GM18526 (cell line): ENCODE measurements around the gene GRID1.

Experiments
- POLR2A ChIP-seq: IDR thresholded peaks from 3 replicates; pipeline ENCODE4 v1.6.1; 2011; ENCODE audit not compliant: insufficient read length; ENCODE audit errors: extremely low read depth

Gene GRID1

DNA sequence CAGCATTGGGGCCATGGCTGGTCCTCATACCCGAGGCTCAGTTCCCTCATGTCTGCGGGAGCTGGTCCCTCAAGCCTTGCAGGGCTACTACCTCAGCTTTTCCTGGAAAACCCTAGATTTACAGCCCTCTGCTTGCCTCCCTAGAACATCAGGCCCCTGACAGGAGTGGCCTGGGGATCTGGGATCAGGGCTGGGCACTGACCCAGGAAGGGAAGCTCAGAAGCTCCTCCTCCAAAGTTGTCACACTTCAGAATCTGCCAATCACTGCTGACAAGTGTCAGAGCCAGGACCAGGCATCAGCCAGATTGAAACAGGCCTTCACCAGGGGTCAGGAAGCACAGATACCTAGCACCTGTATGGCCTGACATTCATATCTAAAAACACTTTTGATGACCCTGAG lies 115.2 kb downstream of the GRID1 start:
- TF ChIP-seq POLR2A: no peak

DNA sequence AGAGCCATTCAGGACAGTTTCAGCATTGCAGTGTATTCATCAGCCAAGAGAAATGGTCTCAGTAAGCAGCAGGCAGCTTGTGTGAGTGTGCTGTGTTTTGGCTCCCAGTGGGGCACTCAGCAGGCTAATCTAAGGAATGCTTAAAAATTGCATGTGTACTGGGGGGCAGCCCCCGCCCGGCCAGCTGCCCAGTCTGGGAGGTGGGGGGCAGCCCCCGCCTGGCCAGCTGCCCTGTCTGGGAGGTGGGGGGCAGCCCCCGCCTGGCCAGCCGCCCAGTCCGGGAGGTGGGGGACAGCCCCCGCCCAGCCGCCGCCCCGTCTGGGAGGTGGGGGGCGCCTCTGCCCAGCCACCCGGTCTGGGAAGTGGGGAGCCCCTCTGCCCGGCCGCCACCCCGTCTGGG lies 116.2 kb downstream of the GRID1 start:
- no peak for TF ChIP-seq POLR2A

DNA sequence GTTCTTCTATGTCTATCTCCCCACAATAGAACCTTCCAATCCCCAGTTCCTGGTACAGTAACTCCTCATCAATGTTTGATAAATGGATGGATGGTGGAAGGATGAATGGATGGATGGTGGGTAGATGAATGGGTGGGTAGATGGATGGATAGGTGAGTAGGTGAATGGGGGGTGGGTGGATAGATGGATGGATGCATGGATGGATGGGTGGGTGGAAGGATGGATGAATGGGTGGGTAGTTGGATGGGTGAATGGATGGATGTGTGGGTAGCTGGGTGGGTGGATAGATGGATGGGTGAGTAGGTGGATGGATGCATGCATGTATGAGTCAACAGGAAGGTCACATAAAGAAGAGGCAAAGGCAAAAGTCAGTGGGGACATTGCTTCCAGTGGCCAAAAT lies 116.8 kb downstream of the GRID1 start:
- no peak for TF ChIP-seq POLR2A

DNA sequence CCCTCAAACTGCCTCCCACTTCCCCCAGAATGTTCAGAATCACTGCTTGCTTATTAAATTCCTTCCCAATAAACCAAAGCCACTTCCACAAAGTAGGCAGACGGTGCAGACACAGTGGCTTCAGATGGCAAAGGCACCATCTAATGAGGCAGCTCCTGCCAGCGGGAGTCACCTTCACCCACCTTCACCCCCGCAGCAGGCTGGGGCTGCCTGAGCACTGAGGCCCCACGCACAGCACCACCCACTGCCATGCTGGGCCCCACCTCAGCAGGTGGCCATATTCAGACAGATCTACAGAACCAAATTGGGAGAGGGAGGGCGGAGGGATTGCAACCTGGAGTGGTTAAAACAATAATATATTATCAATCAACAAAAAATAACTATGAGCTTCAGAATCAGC lies 118.5 kb downstream of the GRID1 start:
- TF ChIP-seq POLR2A: no peak

DNA sequence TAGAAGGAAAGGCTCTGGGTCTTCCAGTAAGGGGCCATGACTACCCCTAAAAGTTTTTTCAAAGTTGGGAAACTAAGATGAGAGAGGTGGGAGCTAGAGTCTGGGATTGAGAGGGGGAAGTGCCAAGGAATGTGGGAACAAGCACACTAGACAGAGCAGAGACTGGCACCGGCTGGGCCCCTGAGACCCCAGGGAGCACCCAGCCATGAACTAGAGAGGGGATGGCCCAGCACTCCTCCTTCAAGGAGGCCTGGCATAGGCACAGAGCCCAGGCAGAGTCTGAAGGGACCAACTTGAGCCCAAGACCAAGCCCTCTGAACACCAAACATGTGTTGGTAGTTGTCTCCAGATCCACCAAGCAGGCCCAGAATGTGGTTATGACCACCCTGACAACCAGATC lies 119.0 kb downstream of the GRID1 start:
- TF ChIP-seq POLR2A: no peak

DNA sequence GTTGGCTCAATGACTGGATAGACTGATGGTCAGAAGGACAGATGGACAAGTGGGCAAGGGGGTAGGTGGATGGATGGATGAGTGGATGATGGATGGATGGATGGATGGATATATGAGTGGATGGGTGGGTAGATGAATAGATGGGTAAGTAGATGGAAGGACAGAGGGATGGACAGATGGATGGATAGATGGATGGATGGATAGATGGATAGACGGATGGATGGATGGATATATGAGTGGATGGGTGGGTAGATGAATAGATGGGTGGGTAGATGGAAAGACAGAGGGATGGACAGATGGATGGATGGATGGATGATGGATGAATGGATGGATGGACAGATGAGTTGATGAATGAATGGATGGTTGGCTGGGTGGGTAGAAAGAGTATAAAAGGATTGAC lies 119.5 kb downstream of the GRID1 start:
- no peak for TF ChIP-seq POLR2A

DNA sequence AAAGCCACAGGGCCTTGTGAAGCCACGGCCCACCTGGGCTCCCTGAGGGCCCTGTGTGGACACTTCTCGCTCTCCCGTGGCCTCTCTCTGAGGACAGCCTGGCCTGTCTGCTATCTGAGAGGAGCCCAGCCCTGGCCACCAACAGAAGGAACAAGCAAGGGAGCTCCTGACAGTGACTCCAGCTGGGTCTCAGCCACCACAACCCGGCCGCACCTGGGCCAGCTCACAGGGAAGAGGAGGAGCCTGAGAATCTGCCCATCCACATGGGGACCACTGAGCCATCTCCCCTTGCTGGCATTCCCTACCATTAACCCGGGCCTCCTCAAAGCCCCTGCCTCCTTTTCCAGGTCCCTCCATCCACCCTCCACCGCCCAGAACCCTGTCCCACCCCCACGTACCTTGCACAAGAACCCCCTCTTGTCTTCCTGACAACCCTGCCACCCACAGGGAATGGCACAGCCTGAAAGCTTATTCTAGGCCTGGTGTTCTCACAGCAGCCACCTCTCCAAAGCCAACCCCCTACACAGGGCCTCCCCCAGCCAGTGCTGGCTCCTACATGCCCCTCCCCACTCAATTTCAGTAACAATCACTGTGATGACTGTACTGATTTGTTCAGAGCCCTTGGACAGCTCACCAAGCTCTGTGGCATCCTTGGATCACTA lies 120.2 kb downstream of the GRID1 start:
- TF ChIP-seq POLR2A: no peak

DNA sequence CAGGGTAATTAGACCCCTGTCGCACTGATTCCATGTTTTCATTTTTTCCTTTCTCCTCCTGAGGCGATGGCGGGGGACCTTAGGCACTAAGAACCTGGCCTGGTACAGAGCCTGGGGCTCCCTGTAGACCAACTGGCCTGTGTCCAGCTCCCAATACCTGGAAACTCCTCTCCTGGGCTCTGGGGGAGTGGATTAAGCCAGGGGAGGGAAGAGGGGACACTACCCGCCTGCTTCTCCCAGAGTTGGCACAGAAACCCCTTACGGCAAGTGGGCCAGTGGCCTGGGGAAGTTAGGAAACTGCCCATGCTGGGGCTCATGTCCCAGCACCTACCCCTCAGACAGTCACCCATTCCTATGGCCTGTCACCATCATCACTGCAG lies 121.6 kb downstream of the GRID1 start:
- no peak for TF ChIP-seq POLR2A

DNA sequence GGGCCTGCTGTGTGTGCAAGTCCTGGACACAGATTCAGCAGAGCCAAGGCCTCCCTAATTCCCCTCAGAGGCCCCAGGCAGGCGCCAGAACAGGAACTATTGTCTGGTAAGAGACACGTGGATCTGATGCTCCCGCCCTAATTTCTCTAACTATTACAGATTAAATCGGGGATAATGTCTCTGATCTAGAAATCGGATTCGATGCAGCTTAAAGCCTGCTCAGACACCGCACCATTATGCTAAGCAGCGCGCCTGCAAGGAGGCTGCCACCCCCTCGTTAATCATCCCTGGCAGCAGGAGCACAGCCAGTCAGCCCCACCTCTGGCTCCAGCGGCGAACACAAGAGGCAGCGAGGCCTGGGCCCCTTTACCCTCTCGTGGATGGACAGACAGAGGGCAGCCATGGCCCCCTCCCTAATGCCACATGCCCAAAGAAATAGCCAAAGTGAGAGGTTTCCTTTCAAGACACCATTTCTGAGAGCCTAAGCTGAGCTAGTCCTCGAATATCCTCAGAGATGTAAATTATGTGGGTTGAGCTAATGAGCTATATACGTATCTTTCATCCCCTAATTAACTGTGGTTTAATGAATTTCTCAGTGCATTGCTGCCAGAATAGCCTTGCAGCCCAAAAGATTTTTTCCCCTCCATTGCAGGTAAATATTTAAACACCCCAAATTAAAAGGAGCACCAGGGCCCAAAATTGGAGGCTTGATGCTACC lies 122.1 kb downstream of the GRID1 start:
- TF ChIP-seq POLR2A: no peak

DNA sequence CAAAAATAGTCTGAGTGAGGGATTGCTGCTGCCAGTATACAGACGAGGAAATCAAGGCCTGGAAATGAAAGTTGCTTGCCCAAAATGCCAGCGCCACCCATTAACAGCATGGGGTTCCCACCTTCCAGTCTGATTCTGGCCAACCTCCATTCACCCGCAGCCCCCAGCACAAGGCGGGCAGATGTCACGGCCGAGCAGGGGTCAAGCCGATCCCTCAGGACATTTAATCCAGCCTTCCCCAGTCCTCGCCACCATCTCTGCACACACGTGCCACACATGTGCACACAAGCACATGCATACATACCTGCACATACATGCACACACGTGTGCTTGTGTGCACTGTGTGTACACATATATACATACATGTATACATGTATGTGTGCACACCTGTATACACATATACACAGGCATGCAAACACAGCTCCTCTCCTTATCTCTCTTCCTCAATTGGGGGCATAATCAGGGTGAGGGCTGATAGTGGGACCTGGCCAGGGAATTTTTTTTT lies 122.9 kb downstream of the GRID1 start:
- no peak for TF ChIP-seq POLR2A

DNA sequence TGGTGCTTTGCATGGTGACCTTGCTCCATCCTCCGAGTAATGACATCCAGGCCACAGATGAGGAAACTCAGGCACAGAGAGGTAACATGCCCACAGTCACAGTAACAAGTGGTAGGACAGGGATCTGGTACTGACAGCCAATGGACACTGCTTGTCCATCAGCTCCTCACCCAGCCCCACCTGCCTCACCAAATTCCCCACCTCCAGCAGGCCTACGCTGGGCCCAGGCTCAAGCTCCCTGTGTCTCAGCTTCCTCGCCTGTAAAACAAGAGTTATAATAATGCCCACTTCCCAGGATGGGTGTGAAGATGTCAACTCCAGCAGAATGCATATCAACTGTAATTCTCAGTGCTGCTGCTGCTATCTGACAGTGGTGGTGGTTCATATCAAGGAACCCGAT lies 123.8 kb downstream of the GRID1 start:
- no peak for TF ChIP-seq POLR2A

DNA sequence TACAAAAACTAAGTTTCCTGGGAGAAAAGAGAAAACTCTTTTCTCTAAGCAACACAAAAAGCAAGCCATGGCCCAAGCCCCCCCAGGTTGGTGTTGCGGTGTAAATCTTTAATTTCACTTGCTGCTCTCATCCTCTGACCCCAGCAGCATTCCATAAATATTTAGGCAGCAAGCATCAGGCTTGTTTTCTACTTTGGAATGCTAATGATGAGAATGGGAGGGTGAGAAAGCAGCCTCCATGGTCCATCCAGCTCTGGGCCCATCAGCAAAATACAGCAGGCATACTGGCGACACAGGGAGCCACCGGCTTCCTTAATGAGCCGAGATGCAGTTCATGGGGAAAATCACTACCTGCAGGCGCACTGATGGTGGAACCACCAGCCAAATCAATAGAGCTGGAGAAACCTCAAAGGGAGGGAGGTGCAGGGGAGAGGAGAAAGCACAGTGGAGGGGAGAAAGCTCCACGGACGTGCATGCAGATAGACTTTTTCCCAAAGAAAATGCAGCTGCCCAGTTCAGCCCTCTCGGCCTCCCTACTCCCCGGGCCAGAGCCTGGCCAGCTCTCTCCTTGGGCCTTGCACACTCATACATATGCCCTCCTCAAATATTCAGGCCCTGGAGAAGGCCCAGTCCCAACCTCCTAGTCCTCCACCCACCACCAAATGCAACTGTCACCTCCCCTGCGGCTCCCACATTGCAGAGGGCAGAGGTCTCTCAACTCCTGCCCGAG lies 131.9 kb downstream of the GRID1 start:
- no peak for TF ChIP-seq POLR2A

DNA sequence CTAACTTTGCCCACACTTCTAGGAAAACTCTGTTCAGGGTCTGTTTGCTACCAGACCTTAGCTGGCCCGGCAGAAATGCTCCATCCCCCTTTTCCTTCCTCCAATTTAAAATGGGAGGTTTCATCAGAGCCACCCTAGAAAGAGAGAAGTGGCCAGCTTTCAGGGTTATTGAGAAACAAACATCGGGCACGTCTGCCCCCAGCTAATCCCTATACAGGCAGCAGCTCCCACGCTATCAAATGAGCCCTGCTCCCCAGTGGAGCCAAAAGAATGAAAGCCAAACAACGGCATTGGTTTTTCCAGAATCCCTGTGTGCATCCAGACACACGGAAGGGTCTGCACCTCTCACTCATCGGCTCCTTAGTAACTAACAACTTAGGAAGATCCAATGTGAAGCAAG lies 132.5 kb downstream of the GRID1 start:
- TF ChIP-seq POLR2A: no peak

DNA sequence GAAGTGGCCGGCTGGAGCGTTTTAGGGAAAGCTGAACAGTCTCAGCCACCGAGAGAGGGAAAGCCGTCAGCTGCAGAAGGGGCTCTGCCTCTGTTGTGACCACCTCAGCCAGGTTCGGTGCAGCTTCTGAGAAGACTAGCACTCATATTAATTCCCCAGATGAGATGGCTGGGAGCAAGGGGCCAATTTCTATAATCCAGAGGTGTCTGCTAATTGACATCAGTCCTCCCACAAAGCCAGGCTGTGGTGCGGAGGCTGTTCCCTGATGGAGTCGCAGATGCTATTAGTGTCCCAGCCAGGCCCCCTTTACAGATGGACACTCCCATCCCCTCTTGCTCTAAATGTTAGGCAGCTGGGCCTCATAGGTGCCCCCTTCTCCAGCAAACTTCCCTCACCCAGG lies 133.5 kb downstream of the GRID1 start:
- no peak for TF ChIP-seq POLR2A

DNA sequence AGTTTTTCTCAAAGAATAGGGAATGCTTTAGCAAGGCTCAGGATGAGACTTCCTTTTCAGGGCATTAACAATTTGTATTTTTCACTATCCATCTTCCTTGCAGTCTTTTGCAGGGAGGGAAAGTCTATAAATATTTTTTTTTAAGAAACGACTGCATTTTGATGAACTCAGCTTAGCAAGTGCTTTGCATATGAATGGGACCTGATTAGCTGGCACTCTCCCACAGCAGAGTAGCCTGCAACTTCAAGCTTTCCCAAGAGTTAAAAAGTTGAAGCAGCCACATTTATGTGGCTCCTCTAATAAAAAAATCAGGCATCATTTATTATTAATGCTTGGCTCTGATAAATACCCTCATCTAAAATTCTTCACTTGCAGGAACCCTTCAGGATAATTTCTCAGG lies 134.0 kb downstream of the GRID1 start:
- no peak for TF ChIP-seq POLR2A

DNA sequence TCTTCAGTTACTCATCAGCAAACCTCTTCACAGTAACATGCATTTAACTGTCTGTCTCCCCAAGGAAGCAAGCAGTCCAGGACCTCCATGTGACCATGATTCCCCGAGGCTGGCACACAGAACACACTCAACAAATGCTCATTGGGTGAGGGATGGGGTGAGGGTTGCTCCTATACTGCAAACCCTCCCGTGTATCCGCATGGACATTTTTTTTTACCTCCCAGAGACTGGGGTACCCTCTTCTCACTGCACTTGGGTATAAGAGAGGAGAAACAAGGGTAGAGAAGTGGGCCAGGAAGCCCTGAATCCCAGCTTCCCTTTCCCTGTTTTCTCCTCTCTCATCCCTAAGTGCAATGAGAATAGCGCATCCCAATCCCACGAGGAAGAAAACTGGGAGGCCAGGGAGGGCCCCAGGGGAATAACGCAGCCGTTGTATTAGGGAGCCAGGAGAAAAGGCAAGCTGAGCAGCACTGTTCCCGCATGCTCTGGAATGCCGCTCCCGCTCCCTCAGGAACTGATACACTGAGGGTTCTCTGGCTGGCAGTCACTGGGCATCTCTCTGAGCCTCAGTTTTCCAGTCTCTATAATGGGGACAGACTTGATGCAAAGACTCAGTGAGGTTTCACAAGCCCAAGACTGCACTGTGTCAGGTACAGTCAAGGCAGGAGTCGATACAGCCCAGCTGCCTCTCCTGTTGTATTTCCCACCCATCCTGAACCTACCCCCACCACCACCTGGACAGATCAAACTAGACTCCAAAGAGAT lies 134.6 kb downstream of the GRID1 start:
- TF ChIP-seq POLR2A: no peak

DNA sequence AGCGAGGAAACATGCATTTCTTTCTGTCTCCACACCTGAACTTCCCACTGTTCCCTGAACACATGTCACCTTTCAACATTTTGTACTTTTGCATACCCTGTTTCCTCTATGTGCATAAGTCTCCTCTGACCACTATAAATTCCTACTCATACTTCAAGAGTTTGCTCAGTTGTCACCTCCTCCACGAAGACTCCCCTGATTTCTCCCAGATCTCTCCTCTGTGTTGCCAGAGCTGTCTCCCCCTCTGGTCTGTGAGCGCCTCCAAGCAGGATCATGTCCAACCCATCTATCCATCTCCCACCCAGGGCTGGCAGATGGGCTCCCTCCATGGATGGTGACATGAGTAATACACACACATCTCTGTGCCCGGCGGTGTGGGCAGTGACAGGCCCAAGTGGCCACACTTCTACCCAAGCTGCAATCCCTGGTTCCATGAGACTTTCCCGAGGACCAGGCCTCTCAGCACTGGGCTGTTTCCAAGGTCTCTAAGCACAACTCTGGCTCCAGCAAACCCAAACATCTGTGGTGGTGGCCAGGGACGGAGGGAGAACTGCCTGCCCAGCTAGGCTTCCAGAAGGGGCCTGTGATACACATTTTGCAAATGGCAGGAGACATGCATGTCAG lies 135.9 kb downstream of the GRID1 start:
- no peak for TF ChIP-seq POLR2A
